Activated T-cell treated with anti-CD3 and anti-CD28 coated beads for 24 hours (primary cell): ENCODE data around the gene BCLAF1.
"Not testable (repeated sequence)": the region's sequence is repeated elsewhere in the genome, so short reads cannot be mapped to it uniquely, and the experiment has no call there.

Experiments used
- DNase-seq: peaks from one replicate; pipeline ENCODE4 v3.0.0-alpha.2; 2020; ENCODE audit warnings: low read depth

Gene BCLAF1

DNA sequence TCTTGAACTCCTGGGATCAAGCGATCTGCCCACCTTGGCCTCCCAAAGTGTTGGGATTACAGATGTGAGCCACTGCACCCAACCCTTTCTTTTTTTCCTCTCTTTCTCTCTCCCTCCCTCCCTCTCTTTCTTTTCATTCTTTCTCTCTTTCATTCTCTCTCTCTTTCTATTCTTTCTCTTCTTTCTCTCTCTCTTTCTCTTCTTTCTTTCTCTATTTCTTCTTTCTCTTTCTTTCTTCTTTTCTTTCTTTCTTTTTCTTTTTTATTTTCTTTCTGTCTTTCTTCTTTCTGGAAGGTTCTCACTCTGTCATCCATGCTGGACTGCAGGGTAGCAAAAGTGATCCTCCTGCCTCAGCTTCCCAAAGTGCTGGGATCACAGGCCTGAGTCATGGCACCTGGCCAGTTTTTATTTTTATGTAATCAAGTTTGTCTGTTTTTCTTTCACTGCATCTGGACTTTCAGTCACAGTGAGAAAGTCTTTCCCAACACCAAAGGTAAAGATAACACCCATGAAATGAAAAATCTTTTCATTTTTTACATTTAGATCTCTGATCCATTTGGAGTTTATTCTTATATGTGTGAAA lies 20.2 kb upstream of the BCLAF1 start:
- no peak for DNase-seq

- DNase-seq = no peak
These were observed 19.5 kb upstream of the BCLAF1 start for GRCh38 chr6:136309171-136309570.

DNA sequence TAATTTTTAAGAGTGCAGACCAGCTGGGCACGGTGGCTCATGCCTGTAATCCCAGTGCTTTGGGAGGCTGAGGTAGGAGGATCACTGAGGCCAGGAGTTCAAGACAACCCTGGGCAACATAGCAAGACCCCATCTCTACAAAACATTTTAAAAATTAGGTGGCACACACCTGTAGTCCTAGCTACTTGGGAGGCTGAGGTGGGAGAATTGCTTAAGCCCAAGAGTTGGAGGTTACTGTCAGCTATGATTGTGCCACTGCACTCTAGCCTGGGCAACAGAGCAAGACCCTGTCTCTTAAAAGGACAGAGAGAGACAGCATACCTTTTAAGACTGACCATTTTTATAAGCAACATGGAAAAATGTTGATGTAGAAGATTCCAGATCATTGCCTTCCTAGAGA lies 18.8 kb upstream of the BCLAF1 start:
- DNase-seq = not testable (repeated sequence)

- DNase-seq = no peak
These were observed 17.7 kb upstream of the BCLAF1 start for GRCh38 chr6:136307351-136307750.

DNA sequence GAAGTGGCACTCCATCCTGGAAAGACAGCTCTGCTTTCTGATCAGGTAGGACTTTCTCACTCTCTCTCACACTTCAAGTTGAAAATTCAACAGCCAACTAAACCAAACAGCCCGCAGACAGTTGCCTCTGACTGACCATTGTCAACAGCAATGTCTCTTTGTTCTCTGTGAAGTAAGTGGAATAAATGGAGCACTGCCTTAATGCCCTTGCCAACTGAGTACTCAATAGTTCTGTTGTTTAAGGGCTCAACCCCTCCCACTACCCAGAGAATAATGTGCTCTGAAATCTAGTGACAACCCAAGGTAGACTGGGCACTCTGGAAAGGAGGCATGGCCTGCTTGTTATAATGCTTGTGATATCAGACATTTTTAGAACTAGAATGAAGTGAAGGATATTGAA lies 16.8 kb upstream of the BCLAF1 start:
- DNase-seq = no peak

- DNase-seq = no peak
These were observed 14.8 kb upstream of the BCLAF1 start for GRCh38 chr6:136304410-136304809.

GRCh38 chr6:136303516-136303915 lies 13.9 kb upstream of the BCLAF1 start:
- DNase-seq = no peak

DNA sequence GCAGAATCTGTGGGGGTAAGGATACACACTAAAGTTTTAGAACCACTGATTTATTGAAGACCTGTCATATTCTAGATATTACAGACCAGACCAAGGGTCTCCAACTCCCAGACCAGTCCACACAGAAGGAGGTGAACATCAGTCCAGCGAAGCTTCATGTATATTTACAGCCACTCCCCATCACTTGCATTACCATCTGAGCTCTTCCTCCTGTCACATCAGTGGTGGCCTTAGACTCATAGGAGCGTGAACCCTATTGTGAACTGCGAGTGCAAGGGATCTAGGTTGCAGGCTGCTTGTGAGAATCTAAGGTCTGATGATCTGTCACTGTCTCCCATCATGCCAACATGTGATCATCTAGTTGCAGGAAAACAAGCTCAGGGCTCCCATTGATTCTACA lies 5.0 kb upstream of the BCLAF1 start:
- DNase-seq = no peak

DNA sequence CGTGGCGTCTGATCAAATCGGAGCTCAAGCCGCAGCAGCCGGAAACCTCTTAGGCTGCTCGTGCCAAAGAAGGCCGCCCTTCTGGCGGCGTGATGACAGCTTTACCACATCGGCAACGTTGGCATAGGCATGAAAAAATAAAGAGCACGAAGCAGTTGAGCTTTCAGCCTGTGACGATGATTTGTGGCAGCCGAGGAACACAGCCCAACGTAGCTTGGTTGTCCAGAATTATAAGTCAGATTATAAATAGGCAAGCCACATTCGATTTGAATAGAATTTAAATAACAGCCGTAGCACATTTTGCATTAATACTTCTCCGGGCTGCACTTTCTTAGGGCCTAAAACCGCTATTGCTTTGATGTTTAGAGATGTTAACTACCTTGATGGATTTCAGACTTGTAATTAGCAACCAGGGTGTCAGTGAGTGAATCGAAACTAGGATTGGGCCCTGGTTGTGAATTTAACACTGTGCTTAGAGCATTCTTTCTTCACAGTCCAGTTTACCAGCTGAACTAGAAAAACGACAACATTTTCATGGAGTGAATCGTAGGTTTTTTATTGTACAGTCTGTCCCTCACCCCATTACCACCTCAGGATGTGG lies 864 bp upstream of the BCLAF1 start:
- DNase-seq = peak; percentile 63

DNA sequence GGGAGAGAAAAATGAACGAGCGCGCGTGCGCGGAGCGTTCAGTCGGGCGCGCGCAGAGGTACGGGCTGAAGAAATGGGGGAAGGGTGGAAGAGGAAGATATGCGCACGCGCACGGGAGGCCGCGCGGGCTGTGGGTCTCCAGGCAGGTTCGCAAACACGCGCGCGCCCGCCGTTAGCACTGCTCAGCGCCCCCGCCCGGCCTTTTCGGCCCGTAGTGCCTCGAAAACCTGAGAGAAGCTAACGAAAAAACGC lies 393 bp downstream of the BCLAF1 start:
- peak; percentile 89 for DNase-seq

DNA sequence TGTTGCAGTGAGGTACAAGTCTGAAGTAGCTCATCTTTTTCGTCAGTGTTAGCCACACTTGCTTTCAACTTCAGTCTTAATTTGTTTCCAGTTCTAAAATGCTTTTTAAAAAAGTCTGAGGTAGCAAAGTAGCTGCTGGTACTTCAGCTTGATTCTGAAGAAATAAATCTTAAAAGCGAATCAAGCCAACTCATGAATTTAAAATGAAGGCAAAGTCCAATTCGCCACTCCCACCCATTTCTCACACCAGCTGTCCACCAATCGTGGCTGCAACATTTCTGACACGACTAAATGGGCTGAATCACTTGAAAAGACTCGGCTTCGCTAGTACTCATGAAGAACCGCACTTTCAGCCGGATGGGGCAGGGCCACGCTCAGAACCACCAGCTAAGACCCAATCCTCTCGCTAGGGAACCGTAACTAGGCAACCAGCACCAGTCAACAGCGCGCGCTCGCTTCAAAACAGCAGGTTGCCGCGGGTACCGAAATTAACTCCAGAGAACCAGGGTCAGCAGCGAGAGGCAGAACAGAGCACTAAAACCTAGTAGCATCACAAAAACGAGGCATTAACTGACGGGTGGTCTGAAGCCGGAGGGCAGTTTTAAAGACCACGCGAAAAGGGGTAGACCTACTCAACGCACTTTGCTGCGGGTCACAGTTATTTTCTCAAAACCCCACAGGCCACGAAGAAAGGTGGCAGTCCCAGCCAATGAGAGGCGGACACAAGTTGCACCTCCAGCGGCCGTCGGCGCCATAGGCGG lies 900 bp downstream of the BCLAF1 start:
- peak; percentile 80 for DNase-seq

GRCh38 chr6:136284909-136285308 lies 4.7 kb downstream of the BCLAF1 start:
- no peak for DNase-seq

DNA sequence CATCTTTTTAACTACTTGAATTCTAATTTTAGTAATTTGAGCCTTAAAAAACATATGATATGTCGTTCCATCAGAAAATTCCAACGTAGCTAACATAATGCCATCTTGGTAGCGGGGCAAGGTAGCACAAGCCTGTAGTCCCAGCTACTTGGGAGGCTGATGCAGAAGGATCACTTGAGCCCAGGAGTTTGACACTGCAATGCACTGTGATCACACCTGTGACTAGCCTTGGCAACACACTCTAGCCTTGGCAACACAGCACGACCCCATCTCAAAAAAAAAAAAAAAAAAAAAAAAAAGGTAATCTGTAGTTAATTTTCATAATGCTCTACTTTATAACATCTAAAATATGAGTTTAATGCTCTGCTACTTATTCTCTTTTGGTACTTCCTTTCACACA lies 6.7 kb downstream of the BCLAF1 start:
- DNase-seq = no peak

DNA sequence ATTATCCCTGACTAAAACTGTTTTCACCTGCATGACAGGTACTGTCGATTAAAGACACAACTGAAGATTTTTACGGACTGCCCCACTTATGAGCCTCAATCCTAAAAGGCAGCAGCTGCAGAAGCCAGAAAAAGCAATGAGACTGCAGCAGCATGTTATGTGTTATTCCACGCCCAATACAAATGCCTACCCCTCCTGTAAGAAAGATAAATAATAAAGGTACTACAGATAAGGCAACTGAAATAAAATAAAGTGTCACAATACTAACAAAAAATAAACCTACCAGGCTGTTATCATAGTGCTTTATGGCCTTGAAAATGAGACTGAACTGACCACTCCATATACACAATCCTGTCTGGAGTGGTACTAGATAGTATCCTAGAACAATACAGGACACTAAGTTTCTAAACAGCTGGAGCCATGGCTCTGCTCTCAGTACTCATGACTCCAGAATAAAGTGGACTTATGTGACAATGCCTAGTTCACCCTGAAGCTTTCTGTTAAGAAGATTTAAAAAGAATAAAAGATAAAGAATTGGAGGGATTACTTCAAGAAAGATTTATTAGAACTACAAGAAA lies 9.5 kb downstream of the BCLAF1 start:
- no peak for DNase-seq

GRCh38 chr6:136274062-136274461 lies 15.6 kb downstream of the BCLAF1 start:
- DNase-seq = no peak

DNA sequence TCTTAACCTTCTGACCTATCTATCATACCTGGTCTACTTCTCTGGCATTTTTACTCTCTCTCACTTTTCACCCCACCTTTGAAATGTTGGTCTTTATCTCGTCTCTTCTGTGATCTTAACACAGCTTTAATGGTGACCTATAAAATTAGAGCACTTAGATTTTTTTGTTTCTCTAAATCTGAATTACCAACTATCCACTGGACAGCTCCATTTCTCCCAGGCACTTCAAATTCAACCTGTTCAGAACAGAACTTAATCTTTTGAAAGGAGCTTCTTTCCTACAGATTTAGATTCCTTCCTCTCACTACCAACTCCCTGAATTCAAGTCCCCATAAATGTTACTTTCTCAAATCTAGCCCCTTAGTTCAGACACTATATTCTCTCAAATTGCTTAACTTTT lies 24.5 kb downstream of the BCLAF1 start:
- no peak for DNase-seq

DNA sequence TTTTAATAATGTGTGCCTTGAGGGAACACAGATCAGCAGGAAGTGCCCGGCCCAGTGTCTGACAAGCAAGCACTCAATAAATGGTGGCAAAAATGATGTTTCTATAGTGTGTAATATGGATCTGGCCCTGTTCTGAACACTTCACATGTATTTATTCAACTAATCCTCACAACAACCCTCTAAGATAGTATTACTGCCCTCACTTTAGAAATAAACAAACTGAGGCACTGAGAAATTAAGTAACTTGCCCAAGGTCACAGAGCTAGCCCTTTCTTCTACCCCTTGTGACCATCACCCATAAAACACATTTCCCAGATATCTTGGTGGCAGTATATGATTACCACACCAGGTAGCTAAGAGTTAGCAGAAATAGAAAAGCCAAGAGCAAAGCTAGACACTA lies 26.7 kb downstream of the BCLAF1 start:
- DNase-seq = no peak

- no peak for DNase-seq
These were observed 34.7 kb downstream of the BCLAF1 start for GRCh38 chr6:136254851-136255466.

- no peak for DNase-seq
These were observed 35.9 kb downstream of the BCLAF1 start for GRCh38 chr6:136253734-136254133.

- no peak for DNase-seq
These were observed 37.2 kb downstream of the BCLAF1 start for GRCh38 chr6:136252441-136252840.

DNA sequence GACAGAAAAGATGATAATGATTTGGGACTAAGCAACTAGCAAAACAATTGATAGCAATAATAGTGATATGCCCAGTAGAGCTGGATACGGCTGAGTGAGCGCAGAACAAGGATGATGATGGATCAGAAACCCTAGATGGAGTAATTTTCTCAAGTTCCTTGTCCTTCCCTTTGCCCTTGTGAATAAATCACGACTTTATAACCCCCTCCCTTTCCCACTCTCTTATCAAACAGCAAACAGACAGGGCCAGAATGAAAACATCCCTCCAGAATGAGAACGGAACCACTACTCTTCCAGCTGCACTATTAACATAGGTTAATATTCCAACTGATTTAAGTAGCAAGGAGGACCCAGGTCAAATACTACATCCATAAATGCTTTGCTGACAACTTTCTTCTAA lies 38.3 kb downstream of the BCLAF1 start:
- DNase-seq = no peak

- DNase-seq = no peak
These were observed 39.0 kb downstream of the BCLAF1 start for GRCh38 chr6:136250686-136251008.
